ENCODE results near the gene ZNF264. TPM values are rescaled to one million over a fixed set of nuclear protein-coding genes. Genes with fewer than 3 reads are reported as not detected.
"Not testable (repeated sequence)": the region's sequence is repeated elsewhere in the genome, so short reads cannot be mapped to it uniquely, and the experiment has no call there.

ZNF264 gene
- total RNA-seq, 1 donor from 2014 or later, result 33.2 TPM

DNA sequence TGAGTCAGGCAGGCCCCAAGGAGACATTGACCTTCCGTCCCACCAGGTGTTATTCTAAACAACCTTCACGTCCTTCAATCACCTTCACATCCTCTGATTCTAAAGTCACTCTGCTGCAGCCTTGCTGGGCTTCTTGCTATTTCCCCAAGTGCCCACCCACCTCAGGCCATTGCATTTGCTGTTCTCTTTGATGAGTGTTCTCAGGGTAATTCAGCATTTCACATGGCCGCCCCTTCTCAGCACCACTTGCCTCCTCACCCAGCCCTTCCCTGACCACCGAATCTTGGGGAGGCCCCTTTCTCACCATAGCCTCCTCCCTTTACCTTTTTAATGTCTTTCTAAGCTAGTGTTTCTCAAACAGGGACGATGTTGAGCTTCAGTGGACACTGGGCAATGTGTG is 53.8 kb downstream of the ZNF264 start:
- no peak for DNase-seq (ENCODE audit: low spot score)

DNA sequence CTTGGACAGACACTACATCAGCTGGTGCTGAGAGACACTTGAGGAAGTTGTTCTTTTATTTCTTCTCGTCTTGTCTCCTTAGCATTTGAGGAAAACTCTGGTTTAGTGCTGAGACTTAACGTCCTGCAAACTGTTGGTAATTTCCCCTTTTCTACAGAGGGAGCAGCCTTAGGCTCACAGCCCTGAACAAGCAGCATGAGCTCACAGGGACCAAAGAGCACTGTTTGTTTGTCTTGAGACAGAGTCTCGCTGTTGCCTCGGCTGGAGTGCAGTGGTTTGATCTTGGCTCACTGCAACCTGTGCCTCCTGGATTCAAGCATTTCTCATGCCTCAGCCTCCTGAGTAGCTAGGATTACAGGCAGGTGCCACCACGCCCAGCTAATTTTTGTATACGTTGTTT is 54.7 kb downstream of the ZNF264 start:
- no peak for DNase-seq (ENCODE audit: low spot score)

DNA sequence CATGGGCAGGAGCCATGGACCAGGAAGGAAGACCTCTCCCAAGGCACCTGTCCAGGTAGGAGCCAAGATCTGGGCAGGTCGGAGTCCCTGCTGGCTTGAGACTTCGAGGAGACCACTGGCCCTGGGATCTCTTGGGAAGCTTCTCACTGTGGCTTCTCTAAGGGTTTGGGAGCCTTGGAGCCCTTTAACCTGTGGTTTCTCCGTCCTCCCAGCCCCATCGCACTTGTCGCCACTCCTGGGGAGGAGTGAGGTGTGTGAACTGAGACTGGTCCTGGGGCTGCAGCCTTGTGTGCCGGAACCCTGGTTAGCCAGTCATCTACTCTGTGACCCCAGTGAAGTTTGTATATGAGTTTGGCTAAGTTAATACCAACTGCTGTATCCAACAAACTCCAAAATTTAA is 57.3 kb downstream of the ZNF264 start:
- DNase-seq (ENCODE audit: low spot score), result no peak

DNA sequence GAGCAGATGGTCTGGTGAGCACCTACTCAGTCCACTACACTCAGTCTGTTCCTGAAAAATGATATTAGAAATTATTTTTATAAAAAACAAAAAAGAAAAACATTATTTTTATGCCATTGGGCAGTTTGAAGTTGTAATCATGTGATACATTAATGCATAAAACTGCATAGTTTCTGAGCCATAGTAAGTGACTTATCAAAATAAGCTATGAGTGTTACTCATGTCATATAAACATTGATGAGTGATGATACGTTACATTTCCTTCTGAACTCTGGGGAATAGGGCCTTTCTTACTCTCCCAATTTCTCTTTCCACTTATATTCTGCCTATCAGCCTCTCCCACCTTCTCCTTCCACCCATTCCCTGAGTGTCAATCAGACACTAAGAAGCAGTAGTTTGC is 58.0 kb downstream of the ZNF264 start:
- no peak for DNase-seq (ENCODE audit: low spot score)

DNA sequence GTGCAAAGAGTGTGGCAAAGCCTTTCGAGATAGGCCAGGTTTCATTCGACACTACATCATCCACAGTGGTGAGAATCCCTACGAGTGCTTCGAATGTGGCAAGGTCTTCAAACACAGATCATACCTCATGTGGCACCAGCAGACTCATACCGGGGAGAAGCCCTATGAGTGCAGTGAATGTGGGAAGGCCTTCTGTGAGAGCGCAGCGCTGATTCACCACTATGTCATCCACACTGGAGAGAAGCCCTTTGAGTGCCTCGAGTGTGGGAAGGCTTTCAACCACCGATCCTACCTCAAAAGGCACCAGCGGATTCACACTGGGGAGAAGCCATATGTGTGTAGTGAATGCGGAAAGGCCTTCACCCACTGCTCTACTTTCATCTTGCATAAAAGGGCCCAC is 62.5 kb downstream of the ZNF264 start:
- DNase-seq (ENCODE audit: low spot score), result not testable (repeated sequence)

DNA sequence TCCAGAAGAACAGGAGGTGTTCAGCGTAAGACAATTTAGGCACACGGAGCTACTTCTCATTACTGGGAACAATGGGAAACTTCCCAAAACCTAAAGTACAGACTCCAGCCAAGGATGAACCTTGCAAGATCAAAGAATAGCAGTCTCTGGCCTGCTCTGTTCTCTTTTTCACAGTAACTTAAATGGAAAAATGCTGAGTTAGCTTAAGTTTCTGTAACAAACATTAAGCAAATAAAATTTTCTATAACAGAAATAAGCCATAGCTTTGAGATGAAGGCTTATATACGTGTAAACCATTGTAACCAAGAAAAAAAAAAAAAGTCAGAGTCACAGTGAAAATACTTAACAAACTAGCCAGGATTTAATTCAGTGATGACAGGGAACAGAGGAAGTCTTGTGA is 70.7 kb downstream of the ZNF264 start:
- DNase-seq (ENCODE audit: low spot score), result no peak

DNA sequence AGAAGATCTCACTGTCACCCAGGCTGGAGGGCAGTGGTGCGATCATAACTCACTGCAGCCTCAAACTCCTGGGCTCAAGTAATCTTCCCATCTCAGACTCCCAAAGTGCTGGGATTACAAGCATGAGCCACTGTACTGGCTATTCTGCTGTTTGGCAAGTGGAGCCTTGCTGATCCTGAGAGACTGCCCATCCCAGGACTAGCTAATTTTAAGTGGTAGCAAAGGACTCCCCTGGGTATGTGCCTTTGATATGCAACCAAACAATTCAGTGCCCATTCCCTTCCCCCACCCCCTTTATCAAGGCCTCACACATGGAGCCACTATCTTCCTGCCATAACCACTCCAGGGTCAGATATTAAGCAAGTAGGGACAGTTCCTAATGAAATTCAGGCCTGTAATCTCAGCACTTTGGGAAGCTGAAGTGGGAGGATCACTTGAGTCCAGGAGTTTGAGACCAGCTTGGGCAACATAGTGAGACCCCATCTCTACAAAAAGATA is 72.0 kb downstream of the ZNF264 start:
- no peak for DNase-seq (ENCODE audit: low spot score)

DNA sequence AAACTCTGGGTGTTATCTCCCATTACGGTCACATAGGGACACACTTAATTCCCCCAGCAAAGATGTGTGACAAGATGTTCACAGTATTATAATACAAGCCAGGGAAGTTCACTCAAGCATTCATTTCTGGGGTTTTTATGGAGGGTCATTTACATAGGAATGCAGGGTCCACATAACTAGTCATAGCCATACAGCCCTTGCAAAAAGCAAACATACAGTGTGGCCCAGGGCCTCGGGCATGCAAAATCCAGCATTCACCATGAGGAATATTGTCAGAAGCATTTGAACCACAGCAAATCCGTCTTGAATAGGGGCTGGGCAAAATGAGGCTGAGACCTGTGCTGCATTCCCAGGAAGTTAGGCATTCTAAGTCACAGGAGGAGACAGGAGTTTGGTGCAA is 76.0 kb downstream of the ZNF264 start:
- no peak for DNase-seq (ENCODE audit: low spot score)

DNA sequence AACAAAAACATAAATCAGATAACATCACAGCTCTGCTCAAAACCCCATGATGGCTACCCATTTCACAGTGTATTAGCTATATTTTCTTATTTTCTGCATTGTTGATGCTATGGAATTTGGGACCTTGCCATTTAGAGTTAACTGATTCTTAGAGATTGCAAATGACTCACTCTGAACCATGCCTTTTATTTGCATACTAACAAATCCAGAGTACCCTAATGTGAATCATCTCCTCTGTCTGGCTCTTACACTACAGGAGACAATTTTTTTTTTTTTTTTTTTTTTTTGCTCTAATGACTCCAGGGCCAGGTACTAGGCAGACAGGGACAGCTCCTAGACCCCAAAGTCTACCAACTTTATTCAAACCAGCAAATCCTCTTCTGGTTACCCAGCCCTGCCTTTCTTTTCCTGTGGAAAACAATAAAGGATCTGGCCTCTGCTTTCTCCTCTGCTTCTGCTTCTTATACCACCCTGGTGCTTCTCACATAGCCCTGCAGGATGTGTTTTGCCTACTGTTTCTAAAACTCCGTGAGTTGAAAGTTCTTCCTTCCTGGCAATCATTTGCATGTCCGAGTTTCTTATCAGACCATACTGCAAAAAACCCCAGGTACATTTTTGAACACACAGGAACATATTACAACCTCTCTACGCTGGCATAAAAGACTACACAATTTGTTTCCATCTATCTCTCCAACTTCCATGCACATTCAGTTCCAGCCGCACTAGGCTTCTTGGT is 78.4 kb downstream of the ZNF264 start:
- DNase-seq (ENCODE audit: low spot score), result peak; percentile 23

DNA sequence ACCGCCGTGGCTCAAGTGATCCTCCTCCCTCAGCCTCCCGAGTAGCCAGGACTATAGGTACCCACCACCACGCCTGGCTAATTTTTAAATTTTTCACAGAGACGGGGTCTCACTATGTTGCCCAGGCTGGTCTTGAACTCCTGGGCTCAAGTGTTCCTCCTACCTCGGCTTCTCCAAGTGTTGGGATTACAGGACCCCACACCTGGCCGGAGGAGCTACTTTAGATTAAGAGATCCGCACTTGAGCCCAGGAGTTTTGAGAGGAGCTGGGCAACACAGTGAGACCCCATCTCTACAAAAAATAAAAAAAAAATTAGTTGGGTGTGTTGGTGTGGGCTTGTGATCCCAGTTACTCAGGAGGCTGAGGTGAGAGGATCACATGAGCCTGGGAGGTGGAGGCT is 80.0 kb downstream of the ZNF264 start:
- DNase-seq (ENCODE audit: low spot score), result no peak

Other genes starting within 250 kb of the ZNF264 start
- gene USP29, start 71.5 kb upstream of the ZNF264 start, total RNA-seq (ENCODE audit: insufficient read depth, low replicate concordance), result 6.0 TPM
- gene ZIM3, start 46.3 kb upstream of the ZNF264 start, total RNA-seq (ENCODE audit: insufficient read depth, low replicate concordance), result 1.4 TPM
- not detected for gene DUXA, start 24.0 kb upstream of the ZNF264 start, total RNA-seq (ENCODE audit: insufficient read depth, low replicate concordance)
- gene AURKC, start 39.5 kb downstream of the ZNF264 start, total RNA-seq (ENCODE audit: insufficient read depth, low replicate concordance), result not detected
- gene ZNF805, start 49.1 kb downstream of the ZNF264 start, total RNA-seq (ENCODE audit: insufficient read depth, low replicate concordance), result 49.6 TPM
- 119 TPM for gene ZNF460, start 89.0 kb downstream of the ZNF264 start, total RNA-seq (ENCODE audit: insufficient read depth, low replicate concordance)
- 12.3 TPM for gene ZNF543, start 129.0 kb downstream of the ZNF264 start, total RNA-seq (ENCODE audit: insufficient read depth, low replicate concordance)
- gene ZNF304, start 159.8 kb downstream of the ZNF264 start, total RNA-seq (ENCODE audit: insufficient read depth, low replicate concordance), result 12.8 TPM
- gene TRAPPC2B, start 172.1 kb downstream of the ZNF264 start, total RNA-seq (ENCODE audit: insufficient read depth, low replicate concordance), result 3.1 TPM
- gene ZNF547, start 172.1 kb downstream of the ZNF264 start, total RNA-seq (ENCODE audit: insufficient read depth, low replicate concordance), result 5.3 TPM
- gene ZNF548, start 198.4 kb downstream of the ZNF264 start, total RNA-seq (ENCODE audit: insufficient read depth, low replicate concordance), result 33.7 TPM
- gene ZNF17, start 219.7 kb downstream of the ZNF264 start, total RNA-seq (ENCODE audit: insufficient read depth, low replicate concordance), result 18.5 TPM
- 10.1 TPM for gene ZNF749, start 243.8 kb downstream of the ZNF264 start, total RNA-seq (ENCODE audit: insufficient read depth, low replicate concordance)

All from umbilical cord (tissue), 2 donors.